Measurements from ENCODE around the gene FBXL7. TPM values are rescaled to one million over a fixed set of nuclear protein-coding genes. Genes with fewer than 3 reads are reported as not detected.

Gene FBXL7
- total RNA-seq, 1 donor from 2014 or later, result 21.3 TPM

DNA sequence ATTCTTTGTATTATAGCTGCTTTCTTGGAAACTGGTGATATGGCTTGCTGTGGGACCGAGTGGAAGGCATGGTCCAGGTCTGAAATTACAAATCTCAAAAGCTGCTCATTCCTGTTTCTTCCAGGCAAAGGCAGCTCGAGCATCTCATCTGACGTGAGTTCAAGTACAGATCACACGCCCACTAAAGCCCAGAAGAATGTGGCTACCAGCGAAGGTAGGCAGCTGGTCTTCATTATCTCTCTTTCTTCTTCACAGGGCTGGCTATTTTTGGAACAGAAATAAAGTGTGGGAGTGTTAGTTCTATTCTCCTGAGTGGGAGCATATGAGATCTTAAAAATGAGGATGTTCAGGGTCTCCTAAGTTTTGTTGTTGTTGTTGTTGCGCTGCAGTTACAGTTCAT, 115.9 kb downstream of the FBXL7 start:
- TF ChIP-seq, protein P1, sequence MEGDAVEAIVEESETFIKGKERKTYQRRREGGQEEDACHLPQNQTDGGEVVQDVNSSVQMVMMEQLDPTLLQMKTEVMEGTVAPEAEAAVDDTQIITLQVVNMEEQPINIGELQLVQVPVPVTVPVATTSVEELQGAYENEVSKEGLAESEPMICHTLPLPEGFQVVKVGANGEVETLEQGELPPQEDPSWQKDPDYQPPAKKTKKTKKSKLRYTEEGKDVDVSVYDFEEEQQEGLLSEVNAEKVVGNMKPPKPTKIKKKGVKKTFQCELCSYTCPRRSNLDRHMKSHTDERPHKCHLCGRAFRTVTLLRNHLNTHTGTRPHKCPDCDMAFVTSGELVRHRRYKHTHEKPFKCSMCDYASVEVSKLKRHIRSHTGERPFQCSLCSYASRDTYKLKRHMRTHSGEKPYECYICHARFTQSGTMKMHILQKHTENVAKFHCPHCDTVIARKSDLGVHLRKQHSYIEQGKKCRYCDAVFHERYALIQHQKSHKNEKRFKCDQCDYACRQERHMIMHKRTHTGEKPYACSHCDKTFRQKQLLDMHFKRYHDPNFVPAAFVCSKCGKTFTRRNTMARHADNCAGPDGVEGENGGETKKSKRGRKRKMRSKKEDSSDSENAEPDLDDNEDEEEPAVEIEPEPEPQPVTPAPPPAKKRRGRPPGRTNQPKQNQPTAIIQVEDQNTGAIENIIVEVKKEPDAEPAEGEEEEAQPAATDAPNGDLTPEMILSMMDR (conservative IDR thresholded peaks at IDR 0.05), result no peak
- H3K27ac Mint-ChIP-seq, result no peak overlapping the region
- no peak for DNase-seq (ENCODE audit: extremely low spot score, unreplicated experiment)
- H3K36me3 Mint-ChIP-seq, result peaks cover 8% of the 10 kb centered on the region
- H3K4me3 Mint-ChIP-seq, result no peak overlapping the region
- H3K4me1 Mint-ChIP-seq (ENCODE audit: unreplicated experiment), result peaks cover 10% of the 10 kb centered on the region
- H3K27me3 Mint-ChIP-seq, result no peaks in the 10 kb centered on the region
- H3K9me3 Mint-ChIP-seq, result no peaks in the 10 kb centered on the region

DNA sequence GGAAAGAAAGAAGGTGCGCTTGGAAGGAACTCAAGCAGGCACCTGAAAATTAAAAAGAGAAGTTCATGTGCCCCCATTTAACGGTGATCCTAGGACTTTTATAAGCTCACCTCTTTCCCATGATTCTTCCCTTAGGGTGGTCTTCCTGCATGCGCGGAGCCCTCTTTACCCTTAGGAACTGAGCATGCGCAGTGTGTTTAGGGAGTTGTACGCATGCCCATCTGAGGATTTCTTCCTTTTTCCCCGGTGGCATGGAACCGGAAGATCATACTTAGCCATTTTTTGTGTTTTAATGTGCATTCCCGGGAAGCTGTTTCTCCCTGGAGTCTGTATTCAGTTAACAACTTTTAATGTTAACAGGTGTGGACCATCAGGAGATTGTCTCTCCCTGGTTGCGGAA, 119.0 kb downstream of the FBXL7 start:
- DNase-seq (ENCODE audit: extremely low spot score, unreplicated experiment), result no peak
- no peaks in the 10 kb centered on the region for H3K9me3 Mint-ChIP-seq
- no peak overlapping the region for H3K4me3 Mint-ChIP-seq
- H3K36me3 Mint-ChIP-seq, result peaks cover 8% of the 10 kb centered on the region
- peaks cover 10% of the 10 kb centered on the region for H3K4me1 Mint-ChIP-seq (ENCODE audit: unreplicated experiment)
- no peak overlapping the region for H3K27ac Mint-ChIP-seq
- TF ChIP-seq, protein P1 (conservative IDR thresholded peaks at IDR 0.05), result no peak
- no peaks in the 10 kb centered on the region for H3K27me3 Mint-ChIP-seq

DNA sequence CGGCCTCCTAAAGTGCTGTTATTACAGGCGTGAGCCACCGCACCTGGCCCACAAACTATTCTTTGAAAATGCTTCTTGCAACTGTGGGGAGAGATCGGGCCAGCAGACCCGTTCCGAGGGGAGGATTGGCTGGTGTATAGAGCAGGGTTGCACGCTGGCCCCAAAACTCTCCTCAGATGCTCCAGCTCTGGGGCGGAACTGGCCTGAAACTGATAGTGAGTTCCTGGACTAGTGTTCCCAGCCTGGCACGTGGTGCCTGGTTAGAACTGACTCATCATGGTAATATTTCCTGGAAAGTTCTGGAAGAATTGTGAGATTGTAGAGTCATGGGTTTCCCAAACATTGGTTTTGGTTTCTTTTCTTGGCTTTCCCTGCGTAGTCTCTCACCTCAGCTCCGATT, 120.5 kb downstream of the FBXL7 start:
- H3K27ac Mint-ChIP-seq, result no peak overlapping the region
- H3K36me3 Mint-ChIP-seq, result peaks cover 8% of the 10 kb centered on the region
- peaks cover 7% of the 10 kb centered on the region for H3K4me1 Mint-ChIP-seq (ENCODE audit: unreplicated experiment)
- TF ChIP-seq, protein P1 (conservative IDR thresholded peaks at IDR 0.05), result no peak
- H3K4me3 Mint-ChIP-seq, result no peak overlapping the region
- no peaks in the 10 kb centered on the region for H3K27me3 Mint-ChIP-seq
- H3K9me3 Mint-ChIP-seq, result no peaks in the 10 kb centered on the region
- DNase-seq (ENCODE audit: extremely low spot score, unreplicated experiment), result no peak

DNA sequence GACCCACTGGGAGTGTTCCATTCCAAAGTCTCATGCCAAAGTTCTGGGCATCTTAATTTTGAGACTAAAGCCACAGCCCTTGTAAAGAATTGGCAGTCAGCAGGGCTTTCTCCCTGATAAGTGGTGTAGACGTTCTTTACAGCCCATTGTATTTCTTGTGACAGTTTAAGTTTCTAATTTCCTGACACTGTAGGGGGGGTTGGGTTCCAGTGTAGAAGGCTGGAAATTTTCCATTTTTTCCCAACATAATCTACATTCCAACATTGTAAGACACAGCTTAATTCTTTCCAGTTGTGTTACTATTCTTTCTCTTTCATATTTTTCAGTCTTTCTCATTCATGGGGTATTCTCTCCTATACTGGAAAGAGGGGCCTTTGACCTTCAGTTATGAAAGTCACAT, 121.1 kb downstream of the FBXL7 start:
- TF ChIP-seq, protein P1 (conservative IDR thresholded peaks at IDR 0.05), result no peak
- Mint-ChIP-seq H3K9me3 (no peaks in the 10 kb centered on the region), H3K4me3 (no peak overlapping the region), H3K4me1 (ENCODE audit: unreplicated experiment) (peaks cover under 1% of the 10 kb centered on the region), H3K27ac (no peak overlapping the region), H3K36me3 (peaks cover 5% of the 10 kb centered on the region), H3K27me3 (no peaks in the 10 kb centered on the region)
- no peak for DNase-seq (ENCODE audit: extremely low spot score, unreplicated experiment)

DNA sequence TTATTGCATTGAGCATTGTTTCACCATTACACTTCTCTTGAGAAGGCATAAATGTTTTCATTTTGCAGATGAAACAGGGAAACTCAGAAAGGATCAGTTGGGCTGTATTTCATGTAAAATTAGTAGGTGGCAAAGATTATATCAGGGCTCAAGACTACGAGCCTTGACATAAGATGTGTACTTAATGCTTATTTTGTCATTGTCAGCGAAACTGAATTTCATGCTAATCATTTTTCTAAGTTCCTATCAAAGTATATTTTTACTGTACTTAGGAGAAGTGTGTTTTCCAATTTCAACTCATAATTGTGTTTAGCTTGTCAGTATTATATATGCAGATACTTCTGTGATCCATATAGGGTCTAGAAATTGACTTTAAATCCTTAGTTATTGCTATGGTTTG, 123.8 kb downstream of the FBXL7 start:
- H3K36me3 Mint-ChIP-seq, result no peaks in the 10 kb centered on the region
- H3K4me3 Mint-ChIP-seq, result no peak overlapping the region

More for the DNA sequence above, 123.8 kb downstream of the FBXL7 start:
- Mint-ChIP-seq H3K27ac (no peak overlapping the region), H3K27me3 (no peaks in the 10 kb centered on the region), H3K9me3 (no peaks in the 10 kb centered on the region), H3K4me1 (ENCODE audit: unreplicated experiment) (no peaks in the 10 kb centered on the region)
- no peak for DNase-seq (ENCODE audit: extremely low spot score, unreplicated experiment)
- TF ChIP-seq, protein P1 (conservative IDR thresholded peaks at IDR 0.05), result no peak
